Activated T-cell treated with anti-CD3 and anti-CD28 coated beads, Interleukin-2, amount 50 U/mL, for 24 hours (primary cell): ENCODE data around the gene CIROP.

Experiments used
- DNase-seq: peaks from one replicate; pipeline ENCODE4 v3.0.0-alpha.2; 2020
- H3K27ac Mint-ChIP-seq: 2 replicates; pipeline ENCODE4 v1.8.0; 2020; ENCODE audit warnings: mild to moderate bottlenecking, mixed read lengths
- H3K27me3 Mint-ChIP-seq: 2 replicates; pipeline ENCODE4 v1.8.0; 2020; ENCODE audit warnings: mixed read lengths
- H3K36me3 Mint-ChIP-seq: 2 replicates; pipeline ENCODE4 v1.8.0; 2020; ENCODE audit warnings: low read depth, mixed read lengths
- H3K4me1 Mint-ChIP-seq: 2 replicates; pipeline ENCODE4 v1.8.0; 2020; ENCODE audit warnings: low read depth, mixed read lengths
- H3K4me3 Mint-ChIP-seq: 2 replicates; pipeline ENCODE4 v1.8.0; 2020; ENCODE audit warnings: mild to moderate bottlenecking, moderate library complexity, mixed read lengths
- H3K9me3 Mint-ChIP-seq: 2 replicates; pipeline ENCODE4 v1.8.0; 2020; ENCODE audit warnings: mixed read lengths

The CIROP gene

DNA sequence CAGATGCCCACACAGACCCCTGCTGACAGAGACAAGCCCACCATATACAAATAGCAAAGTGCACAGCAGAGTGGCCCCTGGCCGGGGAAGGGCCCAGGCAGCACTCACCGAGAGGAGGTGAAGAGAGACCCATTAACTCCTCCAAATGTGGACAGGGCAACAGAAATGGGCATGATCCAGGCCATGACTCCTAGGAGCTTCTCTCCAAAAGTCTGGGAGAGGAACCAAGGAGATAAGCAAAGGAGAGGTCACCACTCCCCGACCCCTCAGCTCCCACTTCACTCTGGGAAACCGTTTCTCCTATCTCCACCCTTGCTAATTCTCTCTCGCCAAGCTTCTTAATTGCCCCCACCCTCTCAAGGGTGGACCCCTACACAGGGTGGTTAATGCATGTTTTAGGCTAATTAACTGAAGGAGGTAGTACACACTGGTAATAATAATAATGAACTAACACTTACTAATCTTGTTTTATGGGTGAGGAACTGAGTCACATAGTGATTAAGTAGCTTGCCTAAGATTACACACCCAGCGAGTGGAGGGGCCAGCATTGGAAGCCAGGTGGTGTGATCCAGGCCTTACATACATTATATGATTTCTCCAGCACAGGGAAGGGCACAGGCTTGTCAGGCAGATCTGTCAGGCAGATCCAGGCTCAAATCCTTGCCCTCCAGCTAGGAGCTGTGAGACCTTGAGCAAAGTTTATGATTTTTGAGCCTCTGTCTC, 33.2 kb upstream of the CIROP start:
- Mint-ChIP-seq H3K4me3 (no peak overlapping the region), H3K36me3 (no peaks in the 10 kb centered on the region), H3K9me3 (no peaks in the 10 kb centered on the region), H3K27ac (no peak overlapping the region), H3K4me1 (no peaks in the 10 kb centered on the region), H3K27me3 (no peaks in the 10 kb centered on the region)
- no peak for DNase-seq

DNA sequence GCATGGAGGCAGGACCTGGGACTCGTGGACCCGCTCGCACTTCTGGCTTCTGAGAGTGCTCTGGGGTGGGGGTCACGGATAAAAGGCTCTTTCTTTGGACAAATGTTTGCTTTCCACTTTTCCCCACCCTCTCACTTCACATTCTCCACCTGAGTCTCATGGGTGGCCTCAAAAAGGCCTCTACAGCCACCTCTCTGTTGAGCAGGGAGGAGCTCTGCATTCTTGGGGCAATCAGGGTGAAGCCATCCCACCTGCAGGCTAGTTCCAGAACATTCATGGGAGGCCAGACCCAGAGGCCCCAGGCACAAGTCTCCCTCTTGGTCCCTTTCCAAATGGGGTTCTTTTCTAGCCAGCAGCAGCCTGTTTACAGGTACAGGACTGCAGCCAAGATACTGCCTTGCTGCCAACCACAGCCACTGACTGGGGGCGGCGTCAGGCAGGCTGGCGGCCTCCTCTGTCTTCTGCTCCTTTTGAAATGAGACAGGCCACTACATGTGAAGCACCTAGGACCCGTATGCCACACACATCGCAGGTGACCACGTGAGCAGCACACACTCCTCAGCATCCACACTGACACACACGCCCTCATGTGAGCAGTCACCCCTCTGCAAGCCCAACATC, 32.5 kb upstream of the CIROP start:
- H3K4me3 Mint-ChIP-seq: no peak overlapping the region
- no peak for DNase-seq
- no peaks in the 10 kb centered on the region for H3K36me3 Mint-ChIP-seq
- no peaks in the 10 kb centered on the region for H3K9me3 Mint-ChIP-seq
- H3K27ac Mint-ChIP-seq: no peak overlapping the region
- no peaks in the 10 kb centered on the region for H3K27me3 Mint-ChIP-seq
- H3K4me1 Mint-ChIP-seq: no peaks in the 10 kb centered on the region

DNA sequence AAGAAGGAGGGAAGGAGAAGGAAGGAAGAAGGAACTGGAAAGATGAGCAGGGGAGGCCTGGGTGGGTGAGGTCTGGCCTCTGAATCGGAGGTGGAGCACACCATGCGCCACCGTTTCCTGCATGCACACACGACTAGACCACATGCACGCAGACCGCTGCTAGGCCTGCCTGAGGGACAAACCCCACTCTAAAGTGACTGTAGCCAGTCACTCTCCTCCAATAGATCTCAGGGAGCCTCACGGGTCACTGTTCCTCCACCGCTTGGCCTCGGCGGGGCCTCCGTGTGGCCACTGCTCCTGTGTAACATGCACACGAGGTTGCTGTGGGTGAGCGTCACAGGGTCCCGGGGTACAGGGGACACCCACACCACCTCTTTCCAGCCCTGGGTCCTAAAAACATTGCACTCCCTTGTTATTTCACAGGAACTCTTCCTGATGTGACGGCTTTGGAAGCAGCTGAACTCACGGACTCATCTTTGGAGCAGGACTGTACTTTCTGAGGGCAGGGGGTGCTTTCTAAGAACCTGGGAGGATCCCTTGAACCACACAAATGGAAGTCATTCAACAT, 31.9 kb upstream of the CIROP start:
- no peaks in the 10 kb centered on the region for H3K27me3 Mint-ChIP-seq
- no peak for DNase-seq
- no peaks in the 10 kb centered on the region for H3K36me3 Mint-ChIP-seq
- no peak overlapping the region for H3K27ac Mint-ChIP-seq
- no peak overlapping the region for H3K4me3 Mint-ChIP-seq
- no peaks in the 10 kb centered on the region for H3K9me3 Mint-ChIP-seq
- no peaks in the 10 kb centered on the region for H3K4me1 Mint-ChIP-seq

GRCh38 chr14:23132970-23133369, 28.2 kb upstream of the CIROP start:
- H3K27ac Mint-ChIP-seq: no peak overlapping the region
- H3K4me1 Mint-ChIP-seq: no peaks in the 10 kb centered on the region
- no peaks in the 10 kb centered on the region for H3K36me3 Mint-ChIP-seq
- no peaks in the 10 kb centered on the region for H3K27me3 Mint-ChIP-seq
- no peaks in the 10 kb centered on the region for H3K9me3 Mint-ChIP-seq
- no peak overlapping the region for H3K4me3 Mint-ChIP-seq
- no peak for DNase-seq

GRCh38 chr14:23131482-23131881, 26.7 kb upstream of the CIROP start:
- Mint-ChIP-seq H3K9me3 (no peaks in the 10 kb centered on the region), H3K27me3 (no peaks in the 10 kb centered on the region)

DNA sequence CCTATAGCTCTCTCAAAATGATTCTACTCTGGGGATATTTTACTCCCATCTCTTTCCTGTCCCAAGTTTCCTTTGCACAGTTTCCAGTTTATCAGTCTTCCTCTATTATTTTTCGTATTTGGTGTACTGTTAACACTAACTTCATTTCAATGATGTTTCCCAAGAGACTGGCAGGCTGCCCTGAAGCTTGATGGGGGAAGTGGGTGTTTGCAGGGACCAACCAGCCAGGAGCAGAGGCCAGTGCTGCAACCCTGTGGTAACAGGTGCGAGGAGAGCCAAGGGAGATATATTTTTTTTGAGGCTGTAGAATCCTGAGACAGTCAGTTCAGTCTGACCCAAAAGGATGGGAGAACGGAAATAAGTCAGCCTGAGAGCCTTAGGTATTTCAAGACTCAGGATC, 26.1 kb upstream of the CIROP start:
- Mint-ChIP-seq H3K27ac (no peak overlapping the region), H3K9me3 (no peaks in the 10 kb centered on the region), H3K36me3 (no peaks in the 10 kb centered on the region), H3K4me1 (no peaks in the 10 kb centered on the region), H3K27me3 (no peaks in the 10 kb centered on the region), H3K4me3 (no peak overlapping the region)
- DNase-seq: no peak

More at GRCh38 chr14:23131482-23131881, 26.7 kb upstream of the CIROP start:
- no peak overlapping the region for H3K4me3 Mint-ChIP-seq
- no peak for DNase-seq
- no peaks in the 10 kb centered on the region for H3K36me3 Mint-ChIP-seq
- H3K27ac Mint-ChIP-seq: no peak overlapping the region
- no peaks in the 10 kb centered on the region for H3K4me1 Mint-ChIP-seq

- Mint-ChIP-seq H3K36me3 (no peaks in the 10 kb centered on the region), H3K27me3 (no peaks in the 10 kb centered on the region), H3K27ac (no peak overlapping the region), H3K9me3 (no peaks in the 10 kb centered on the region), H3K4me3 (no peak overlapping the region), H3K4me1 (no peaks in the 10 kb centered on the region)
- DNase-seq: no peak
Observed at GRCh38 chr14:23129759-23130316, 25.0 kb upstream of the CIROP start.

DNA sequence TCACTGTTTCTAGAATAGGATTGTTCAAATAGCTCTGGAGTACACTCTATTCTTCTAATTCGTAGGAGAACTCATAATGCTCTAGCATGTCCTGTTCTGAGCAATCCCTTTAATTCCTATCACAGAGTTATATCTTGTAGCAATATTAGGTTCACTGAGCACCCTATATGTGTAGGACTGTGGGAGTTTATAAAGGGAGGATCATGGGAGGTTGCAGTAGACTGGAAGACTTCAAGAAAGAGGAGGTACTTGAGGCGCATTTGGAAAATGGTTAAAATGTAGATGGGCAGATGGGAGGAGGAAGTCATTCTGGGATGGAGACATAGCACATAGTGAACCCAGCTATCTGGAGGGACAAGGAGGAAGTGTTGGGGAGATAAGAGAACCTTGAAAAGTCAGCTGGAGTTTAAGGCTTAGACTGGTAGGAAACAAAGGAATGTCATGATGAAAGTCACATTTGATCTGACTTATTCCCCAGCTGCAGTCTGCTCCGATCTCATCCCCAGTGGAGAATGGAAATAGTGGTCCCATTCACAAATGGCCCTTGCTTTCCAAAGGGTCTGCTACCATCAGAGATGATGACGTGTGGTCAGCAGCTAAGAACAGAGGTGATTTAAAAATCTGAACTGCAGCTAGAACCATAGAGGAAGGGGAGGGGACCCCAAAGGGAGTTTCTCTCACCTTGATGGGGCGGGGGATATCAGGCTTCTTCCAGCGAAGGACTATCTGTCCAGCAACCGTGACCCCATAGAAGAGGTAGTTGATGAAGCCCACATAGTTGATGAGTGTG, 24.4 kb upstream of the CIROP start:
- no peak overlapping the region for H3K27ac Mint-ChIP-seq
- H3K4me3 Mint-ChIP-seq: no peak overlapping the region
- H3K9me3 Mint-ChIP-seq: no peaks in the 10 kb centered on the region
- no peaks in the 10 kb centered on the region for H3K36me3 Mint-ChIP-seq
- DNase-seq: no peak
- no peaks in the 10 kb centered on the region for H3K4me1 Mint-ChIP-seq
- H3K27me3 Mint-ChIP-seq: no peaks in the 10 kb centered on the region

DNA sequence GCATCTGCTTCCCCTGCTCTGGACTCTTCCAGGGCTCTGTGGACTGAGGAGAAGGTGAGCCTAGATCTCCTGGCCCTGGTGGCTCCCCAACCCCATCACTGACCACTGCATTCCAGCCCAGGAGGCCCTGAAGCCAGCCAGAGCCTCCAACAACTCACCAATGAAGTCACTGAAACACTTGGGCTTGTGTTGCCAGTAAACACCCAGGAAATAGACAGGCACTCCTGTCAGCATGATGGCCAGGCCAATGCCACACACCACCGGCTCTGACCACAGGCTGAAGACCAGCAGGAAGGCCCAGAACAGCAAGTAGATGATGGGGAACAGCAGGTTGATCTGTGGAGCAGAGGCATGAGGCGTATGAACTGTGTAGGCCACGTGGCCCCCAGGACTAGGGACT, 23.1 kb upstream of the CIROP start:
- no peaks in the 10 kb centered on the region for H3K27me3 Mint-ChIP-seq
- no peak overlapping the region for H3K4me3 Mint-ChIP-seq
- no peak overlapping the region for H3K27ac Mint-ChIP-seq
- no peaks in the 10 kb centered on the region for H3K9me3 Mint-ChIP-seq
- H3K4me1 Mint-ChIP-seq: no peaks in the 10 kb centered on the region
- DNase-seq: no peak
- no peaks in the 10 kb centered on the region for H3K36me3 Mint-ChIP-seq

GRCh38 chr14:23126548-23127278, 21.9 kb upstream of the CIROP start:
- no peak for DNase-seq
- H3K4me1 Mint-ChIP-seq: peaks cover 2% of the 10 kb centered on the region
- no peaks in the 10 kb centered on the region for H3K27me3 Mint-ChIP-seq
- H3K36me3 Mint-ChIP-seq: no peaks in the 10 kb centered on the region
- no peak overlapping the region for H3K4me3 Mint-ChIP-seq
- no peaks in the 10 kb centered on the region for H3K9me3 Mint-ChIP-seq
- H3K27ac Mint-ChIP-seq: no peak overlapping the region

DNA sequence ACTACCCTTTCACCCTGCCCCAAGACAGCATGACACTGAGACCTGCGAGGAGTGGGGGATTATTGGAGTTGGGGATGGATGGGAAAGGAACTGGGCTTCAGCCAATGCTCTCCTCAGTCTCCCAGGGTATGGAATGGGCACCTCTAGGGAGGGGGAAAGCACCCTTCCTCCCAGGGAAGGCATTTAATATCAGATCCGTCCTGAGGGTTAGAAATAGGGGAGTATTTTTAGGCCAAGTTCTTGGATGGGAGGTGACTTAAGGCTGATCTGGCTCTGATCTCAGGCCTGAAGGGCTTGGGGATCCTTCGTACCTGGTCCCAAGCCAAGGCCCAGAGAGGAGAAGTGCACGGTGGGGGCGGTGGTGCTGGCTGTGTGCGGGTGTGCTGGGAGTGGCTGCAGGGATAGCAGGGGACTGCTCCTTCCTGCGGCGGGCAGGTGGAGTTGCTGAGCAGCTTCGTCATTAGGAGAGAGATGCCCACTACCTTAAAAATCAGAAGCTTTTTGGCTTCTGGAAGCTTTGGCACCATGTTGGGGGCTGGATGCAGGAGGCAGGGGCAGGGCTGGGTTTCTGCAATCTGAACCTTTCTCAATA, 21.2 kb upstream of the CIROP start:
- no peaks in the 10 kb centered on the region for H3K27me3 Mint-ChIP-seq
- DNase-seq: no peak
- H3K36me3 Mint-ChIP-seq: no peaks in the 10 kb centered on the region
- peaks cover 9% of the 10 kb centered on the region for H3K4me1 Mint-ChIP-seq
- H3K27ac Mint-ChIP-seq: no peak overlapping the region
- no peaks in the 10 kb centered on the region for H3K9me3 Mint-ChIP-seq
- no peak overlapping the region for H3K4me3 Mint-ChIP-seq

DNA sequence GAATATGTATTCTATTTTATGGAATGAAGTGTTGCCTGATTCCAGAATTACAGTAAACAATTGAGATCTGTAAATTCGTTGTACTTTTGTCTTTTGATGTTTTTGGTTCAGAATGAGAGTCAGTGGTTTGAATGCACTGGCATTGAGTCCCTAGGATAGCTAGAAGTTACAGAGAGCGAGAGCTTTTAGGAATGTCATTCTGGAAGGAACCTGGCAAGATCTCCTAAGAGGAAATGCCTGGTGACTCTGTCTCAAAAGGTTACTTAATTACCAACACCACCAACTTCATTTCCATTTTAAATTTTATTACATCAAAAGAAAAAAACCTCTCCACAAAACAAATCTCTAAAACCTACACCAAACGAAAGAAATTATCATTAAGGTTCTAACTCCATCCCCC, 20.2 kb upstream of the CIROP start:
- DNase-seq: no peak
- H3K27ac Mint-ChIP-seq: no peak overlapping the region
- no peaks in the 10 kb centered on the region for H3K36me3 Mint-ChIP-seq
- no peaks in the 10 kb centered on the region for H3K9me3 Mint-ChIP-seq
- peaks cover 19% of the 10 kb centered on the region for H3K4me1 Mint-ChIP-seq
- no peaks in the 10 kb centered on the region for H3K27me3 Mint-ChIP-seq
- no peak overlapping the region for H3K4me3 Mint-ChIP-seq

- no peak for DNase-seq
- Mint-ChIP-seq H3K4me1 (peaks cover 25% of the 10 kb centered on the region), H3K27me3 (no peaks in the 10 kb centered on the region), H3K27ac (no peak overlapping the region), H3K36me3 (no peaks in the 10 kb centered on the region), H3K4me3 (no peak overlapping the region), H3K9me3 (no peaks in the 10 kb centered on the region)
Observed at GRCh38 chr14:23124337-23124954, 19.7 kb upstream of the CIROP start.
